HG03060 (cell line): Measurements from ENCODE around the gene ALKBH5.

ENCODE experiments used
- ATAC-seq: cut with Tn5 transposase; IDR thresholded peaks from one replicate; pipeline ENCODE4 v1.9.1; 2021; ENCODE audit warnings: low read depth, moderate number of reproducible peaks; ENCODE audit not compliant: unreplicated experiment

Gene ALKBH5

GRCh38 chr17:18184143-18185031, 759 bp downstream of the ALKBH5 start:
- ATAC-seq, result no peak

DNA sequence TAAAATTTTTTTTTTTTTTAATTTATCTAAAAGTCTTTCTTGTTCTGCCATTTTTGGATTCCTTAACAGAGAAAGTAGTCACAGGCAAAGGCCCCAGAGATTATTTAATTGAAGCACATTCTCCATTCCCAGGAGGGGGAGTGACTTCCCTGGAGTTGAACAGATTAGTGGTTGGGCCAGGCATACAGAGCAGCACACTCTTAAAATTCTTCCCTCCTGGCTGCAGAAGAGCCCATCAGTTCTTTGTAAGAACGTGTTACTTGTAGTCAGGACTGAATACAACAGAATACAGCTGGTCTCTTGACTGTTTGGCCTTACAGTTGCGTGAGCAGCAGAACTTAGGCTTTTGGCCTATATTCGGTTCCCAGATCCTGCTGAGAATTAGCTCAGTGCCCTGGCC, 1.8 kb downstream of the ALKBH5 start:
- no peak for ATAC-seq

DNA sequence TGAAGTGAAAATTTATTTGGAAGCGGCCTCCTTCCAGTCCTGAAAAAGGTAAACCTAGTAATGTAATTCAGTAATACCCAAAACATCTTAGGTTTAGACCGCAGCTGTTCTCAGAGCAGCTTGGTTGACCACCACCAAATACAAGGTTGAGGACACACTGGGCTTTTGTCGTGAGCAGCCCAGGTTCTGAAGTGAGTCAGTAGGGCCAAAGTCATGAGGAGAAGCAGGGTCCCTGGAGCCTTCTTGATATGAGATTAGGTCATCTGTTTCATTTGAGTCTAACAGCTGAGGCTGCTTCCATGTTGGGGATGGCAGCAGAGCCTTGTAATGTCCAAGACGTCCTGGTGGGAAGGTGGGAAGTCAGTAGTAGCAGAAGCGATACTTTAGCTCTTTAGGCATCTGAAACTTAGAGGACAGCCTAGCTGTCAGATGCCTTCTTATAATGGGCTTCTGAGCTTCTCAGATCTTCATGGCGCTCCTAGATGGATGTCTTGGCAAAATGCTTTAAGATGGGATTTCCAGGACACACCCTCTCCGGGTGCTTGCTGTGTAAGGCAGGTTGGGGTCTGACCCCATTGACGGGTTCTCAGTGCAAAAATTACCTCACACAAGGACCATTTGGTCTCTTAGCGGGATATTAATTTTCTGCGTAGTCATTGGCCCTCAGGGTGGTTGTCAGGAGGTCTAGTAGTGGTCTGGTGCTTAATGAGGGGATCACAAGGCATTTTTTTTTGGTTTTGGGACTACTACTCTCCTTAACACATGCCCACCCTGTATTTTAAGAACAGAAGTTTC, 2.4 kb downstream of the ALKBH5 start:
- ATAC-seq, result no peak

- no peak for ATAC-seq
Observed at GRCh38 chr17:18186627-18186982, 3.0 kb downstream of the ALKBH5 start.

- no peak for ATAC-seq
Observed at GRCh38 chr17:18187226-18187625, 3.6 kb downstream of the ALKBH5 start.

- ATAC-seq, result no peak
Observed at GRCh38 chr17:18187821-18188761, 4.5 kb downstream of the ALKBH5 start.

- ATAC-seq, result no peak
Observed at GRCh38 chr17:18190628-18191235, 7.1 kb downstream of the ALKBH5 start.

- no peak for ATAC-seq
Observed at GRCh38 chr17:18191236-18191667, 7.6 kb downstream of the ALKBH5 start.

DNA sequence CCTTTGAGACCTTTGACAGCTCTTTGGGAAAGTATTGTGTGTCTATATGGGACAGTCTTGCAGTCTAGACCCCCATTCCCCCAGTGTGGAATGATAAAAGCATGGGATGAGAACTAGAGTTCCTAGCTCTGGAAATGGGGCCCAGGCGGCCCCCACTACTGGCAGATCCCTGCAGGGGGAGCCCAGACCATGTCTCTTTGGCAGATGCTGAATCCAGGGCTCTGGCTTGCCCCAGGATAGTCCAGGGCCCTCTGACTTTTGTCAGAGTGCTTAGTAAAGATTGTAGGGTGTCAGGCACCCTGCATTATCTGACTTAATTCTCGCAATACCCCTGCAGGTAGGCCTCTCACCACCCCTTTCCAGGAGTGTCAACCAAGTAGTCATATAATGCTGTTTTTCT, 8.3 kb downstream of the ALKBH5 start:
- no peak for ATAC-seq

DNA sequence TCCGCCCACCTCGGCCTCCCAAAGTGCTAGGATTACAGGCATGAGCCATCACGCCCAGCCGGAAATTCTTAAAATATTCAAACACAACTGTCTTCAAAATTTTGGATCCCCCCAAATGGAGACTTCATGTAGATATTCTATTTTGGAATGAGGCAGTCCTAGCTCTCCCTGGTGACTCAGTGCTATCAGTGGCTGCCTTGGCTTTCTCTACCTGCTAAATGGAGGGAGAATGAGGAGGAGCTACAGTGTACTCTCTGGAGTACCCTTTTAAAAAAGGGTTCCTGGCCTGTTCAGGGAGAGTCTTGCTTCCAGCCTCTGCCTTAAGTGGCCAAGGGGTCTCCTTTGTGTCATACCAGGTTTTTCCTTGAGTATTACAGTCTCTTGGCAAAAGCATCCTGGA, 10.8 kb downstream of the ALKBH5 start:
- ATAC-seq, result no peak

DNA sequence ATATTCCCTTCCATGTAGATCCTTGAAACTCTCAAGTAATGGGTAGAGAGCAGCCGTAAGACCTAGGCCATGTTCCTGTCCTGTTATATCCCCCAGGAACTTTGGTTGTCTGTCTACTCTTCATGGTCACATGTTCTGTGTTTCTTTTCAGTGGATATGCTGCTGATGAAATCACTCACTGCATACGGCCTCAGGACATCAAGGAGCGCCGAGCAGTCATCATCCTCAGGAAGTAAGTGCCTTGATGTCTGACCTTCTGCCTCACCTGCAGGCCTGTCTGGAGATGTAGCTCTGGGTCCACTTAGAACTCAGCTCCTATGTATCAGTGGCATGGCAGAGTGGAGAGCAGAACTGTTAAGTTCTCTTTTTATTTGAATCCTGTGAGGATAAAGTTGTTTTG, 11.2 kb downstream of the ALKBH5 start:
- no peak for ATAC-seq

- ATAC-seq, result no peak
Observed at GRCh38 chr17:18195246-18195645, 11.6 kb downstream of the ALKBH5 start.

DNA sequence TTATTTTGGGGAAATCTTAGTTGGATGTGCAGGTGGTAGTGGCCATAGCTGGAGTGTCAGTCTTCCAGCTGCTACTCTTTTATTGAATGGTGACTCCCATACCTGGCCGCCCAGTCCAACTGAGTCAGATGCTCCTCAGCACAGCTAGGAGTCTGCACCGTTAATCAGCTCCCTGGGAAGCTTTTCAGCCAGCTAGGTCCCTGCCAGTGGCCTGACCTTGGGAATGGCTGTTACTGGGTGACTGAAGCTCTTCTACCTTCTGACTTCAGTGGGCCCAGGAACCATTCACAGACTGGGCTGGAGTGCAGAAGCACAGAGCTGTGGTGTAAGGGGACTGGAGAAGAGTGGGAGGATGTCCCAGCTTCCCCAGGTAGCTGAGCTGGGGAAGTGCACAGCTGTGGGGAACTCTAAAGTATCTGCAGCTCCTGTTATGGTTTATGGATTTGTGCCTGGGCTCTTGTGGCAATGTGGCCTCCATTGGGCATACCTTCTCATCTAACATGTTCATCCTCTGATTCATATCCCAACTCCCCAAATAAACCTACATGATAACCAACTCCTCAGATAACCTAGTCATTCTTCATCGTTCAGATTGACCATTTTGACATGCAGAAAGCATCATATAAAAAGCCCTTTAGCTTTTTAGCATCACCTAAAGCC, 14.0 kb downstream of the ALKBH5 start:
- ATAC-seq, result no peak

DNA sequence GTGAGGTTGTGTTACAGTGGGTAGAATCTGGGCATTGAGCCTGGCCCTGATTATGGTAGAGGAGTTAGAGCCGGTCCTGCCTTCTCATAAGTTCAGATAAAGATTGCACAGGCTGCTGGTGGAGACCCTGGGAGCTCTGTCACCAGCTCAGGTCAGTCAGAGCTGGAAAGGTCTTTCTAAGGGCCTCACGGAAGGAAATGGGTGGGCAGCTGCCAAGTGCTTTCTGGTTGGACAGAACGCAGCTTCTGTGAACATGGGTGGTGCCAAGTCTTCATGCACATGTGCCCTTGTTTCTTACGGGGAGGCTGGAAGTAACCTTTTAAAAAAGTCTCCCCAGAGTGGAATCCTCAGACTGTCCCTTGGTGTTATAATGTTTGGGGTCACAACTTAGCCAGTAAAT, 14.9 kb downstream of the ALKBH5 start:
- no peak for ATAC-seq

DNA sequence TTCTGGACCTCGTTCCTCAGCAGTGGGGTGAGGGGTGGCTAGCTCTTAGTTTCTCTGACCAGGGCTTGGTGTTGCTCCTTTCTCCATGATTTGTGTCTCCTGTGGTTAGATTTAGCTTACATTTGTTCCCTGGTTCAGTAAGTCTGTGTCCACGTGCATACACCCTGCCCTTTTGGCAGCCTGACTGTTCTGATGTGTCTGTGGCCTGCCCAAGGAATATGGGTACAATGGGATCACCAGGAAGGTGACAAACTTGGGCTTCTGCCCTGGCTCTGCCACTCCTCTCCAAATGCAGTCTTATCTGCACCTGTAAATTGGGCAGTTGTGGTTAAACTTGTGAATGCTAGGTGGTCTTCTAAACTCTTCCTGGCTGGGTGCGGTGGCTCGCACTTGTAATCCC, 17.5 kb downstream of the ALKBH5 start:
- no peak for ATAC-seq

- no peak for ATAC-seq
Observed at GRCh38 chr17:18203308-18203707, 19.7 kb downstream of the ALKBH5 start.

DNA sequence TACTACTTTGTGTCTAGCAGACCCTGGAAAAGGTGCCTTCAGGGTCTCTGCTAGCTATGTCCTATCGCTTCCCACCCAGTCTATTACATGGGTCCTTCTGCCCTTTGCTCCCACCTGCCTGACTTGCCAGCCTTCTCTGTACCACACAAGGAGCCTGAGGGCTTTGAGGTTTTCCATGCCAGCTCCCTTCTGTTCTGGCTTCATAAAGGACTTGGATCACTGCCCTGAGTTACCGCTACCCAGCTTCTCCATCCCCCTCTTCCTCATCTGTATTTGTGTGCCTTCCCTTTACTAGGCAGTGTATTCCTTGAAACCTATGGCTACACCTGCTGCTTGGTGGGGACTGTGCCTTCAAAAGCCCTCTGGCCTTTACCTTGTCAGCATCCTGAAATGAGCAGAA, 22.2 kb downstream of the ALKBH5 start:
- ATAC-seq, result no peak

GRCh38 chr17:18206962-18207361, 23.3 kb downstream of the ALKBH5 start:
- ATAC-seq, result no peak

DNA sequence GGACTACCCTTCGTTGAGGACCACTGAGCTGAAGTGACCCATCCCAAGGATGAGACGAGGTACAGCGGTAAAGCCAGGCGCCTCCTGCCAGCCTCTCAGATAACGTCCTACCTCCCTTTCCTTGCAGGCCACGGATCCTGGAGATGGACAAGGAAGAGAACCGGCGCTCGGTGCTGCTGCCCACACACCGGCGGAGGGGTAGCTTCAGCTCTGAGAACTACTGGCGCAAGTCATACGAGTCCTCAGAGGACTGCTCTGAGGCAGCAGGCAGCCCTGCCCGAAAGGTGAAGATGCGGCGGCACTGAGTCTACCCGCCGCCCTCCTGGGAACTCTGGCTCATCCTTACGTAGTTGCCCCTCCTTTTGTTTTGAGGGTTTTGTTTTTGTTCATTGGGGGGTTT, 24.5 kb downstream of the ALKBH5 start:
- no peak for ATAC-seq
